H1 (cell line): ENCODE results near the gene KRT5. TPM values are rescaled to one million over a fixed set of nuclear protein-coding genes. Genes with fewer than 3 reads are reported as not detected.

Experiments used
- FOSL1 ChIP-seq: IDR thresholded peaks from 2 replicates; pipeline ENCODE4 v1.6.1; 2011; ENCODE audit warnings: mild to moderate bottlenecking, low read depth, low read length, moderate library complexity; ENCODE audit not compliant: insufficient read depth
- SIX5 ChIP-seq: IDR thresholded peaks from 2 replicates; pipeline ENCODE4 v1.6.1; 2011; ENCODE audit warnings: mild to moderate bottlenecking, low read depth, low read length
- TAF1 ChIP-seq: IDR thresholded peaks from 2 replicates; pipeline ENCODE4 v1.6.1; 2011; ENCODE audit warnings: mild to moderate bottlenecking, low read depth, low read length
- polyA plus RNA-seq, 7 experiments: library from polyadenylated mRNA; depleted of rRNA in 3 of 7; stranded (reverse) in 5 of 7; unstranded in 2 of 7; fragments of >200 nt in 5 of 7; fragments of 200-250 nt in 2 of 7; gene quantifications; 1 replicate in 5 of 7; 2 replicates in 1 of 7; 4 replicates in 1 of 7; pipeline versions ENCODE4 v1.2.1 to v1.2.3, GENCODE V29; 2011 to 2013; ENCODE audit warnings: missing spikeins in 2 of 7, mixed read lengths in 2 of 7
- total RNA-seq: library from RNA; stranded (reverse); fragmentation: NEBNext Ultra II Directional; extraction: Animal tissue kit (Norgen Biotek cat#: 25700); gene quantifications from 2 replicates; pipeline ENCODE4 v1.2.1, GENCODE V29; 2021
- TF ChIP-seq, protein P1 (sequence below): fragments of 300-600 bp; sonication (generic); IDR thresholded peaks from 2 replicates; pipeline ENCODE4 v1.7.1; 2012; ENCODE audit warnings: low read length, moderate library complexity, mild to moderate bottlenecking, inconsistent platforms; ENCODE audit not compliant: insufficient replicate concordance

The KRT5 gene
- total and polyA plus RNA-seq, 2 of the 8 experiments (the other 6 are each of a cell fraction or from before 2014, with no cell fraction given), result 0.18 TPM; not detected in 1

DNA sequence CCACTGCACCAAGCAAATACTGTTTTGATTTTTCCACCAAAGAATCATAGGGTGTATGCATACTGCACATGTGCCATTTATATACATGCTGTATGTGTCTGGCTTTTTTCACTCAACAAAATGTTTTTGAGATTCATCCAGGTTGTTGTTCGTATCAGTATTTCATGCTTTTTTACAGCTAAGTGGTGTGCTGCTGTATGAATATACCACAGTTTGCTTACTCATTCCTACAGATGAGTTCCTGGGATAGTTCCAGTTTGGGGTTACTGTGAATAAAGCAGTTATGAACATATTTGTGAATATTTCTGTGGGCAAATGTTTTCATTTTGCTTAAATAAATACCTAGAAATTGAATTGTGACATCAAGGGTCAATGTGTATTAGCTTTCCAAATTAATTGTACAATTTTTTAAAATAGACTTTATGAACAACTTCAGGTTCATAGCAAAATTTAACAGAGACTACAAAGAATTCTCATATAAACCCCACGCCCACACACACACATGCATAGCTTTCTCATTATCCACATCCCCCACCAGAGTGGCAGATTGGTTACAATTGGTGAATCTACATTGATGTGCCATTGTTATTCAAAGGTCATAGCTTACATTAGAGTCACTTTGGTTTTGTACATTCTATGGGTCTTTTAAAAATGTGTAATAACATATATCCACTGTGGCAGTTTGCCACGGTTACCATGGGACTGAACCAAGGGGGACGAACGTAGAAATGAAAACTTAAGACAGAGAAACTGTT, 20.2 kb downstream of the KRT5 start (continued):
- TF ChIP-seq, protein P1, sequence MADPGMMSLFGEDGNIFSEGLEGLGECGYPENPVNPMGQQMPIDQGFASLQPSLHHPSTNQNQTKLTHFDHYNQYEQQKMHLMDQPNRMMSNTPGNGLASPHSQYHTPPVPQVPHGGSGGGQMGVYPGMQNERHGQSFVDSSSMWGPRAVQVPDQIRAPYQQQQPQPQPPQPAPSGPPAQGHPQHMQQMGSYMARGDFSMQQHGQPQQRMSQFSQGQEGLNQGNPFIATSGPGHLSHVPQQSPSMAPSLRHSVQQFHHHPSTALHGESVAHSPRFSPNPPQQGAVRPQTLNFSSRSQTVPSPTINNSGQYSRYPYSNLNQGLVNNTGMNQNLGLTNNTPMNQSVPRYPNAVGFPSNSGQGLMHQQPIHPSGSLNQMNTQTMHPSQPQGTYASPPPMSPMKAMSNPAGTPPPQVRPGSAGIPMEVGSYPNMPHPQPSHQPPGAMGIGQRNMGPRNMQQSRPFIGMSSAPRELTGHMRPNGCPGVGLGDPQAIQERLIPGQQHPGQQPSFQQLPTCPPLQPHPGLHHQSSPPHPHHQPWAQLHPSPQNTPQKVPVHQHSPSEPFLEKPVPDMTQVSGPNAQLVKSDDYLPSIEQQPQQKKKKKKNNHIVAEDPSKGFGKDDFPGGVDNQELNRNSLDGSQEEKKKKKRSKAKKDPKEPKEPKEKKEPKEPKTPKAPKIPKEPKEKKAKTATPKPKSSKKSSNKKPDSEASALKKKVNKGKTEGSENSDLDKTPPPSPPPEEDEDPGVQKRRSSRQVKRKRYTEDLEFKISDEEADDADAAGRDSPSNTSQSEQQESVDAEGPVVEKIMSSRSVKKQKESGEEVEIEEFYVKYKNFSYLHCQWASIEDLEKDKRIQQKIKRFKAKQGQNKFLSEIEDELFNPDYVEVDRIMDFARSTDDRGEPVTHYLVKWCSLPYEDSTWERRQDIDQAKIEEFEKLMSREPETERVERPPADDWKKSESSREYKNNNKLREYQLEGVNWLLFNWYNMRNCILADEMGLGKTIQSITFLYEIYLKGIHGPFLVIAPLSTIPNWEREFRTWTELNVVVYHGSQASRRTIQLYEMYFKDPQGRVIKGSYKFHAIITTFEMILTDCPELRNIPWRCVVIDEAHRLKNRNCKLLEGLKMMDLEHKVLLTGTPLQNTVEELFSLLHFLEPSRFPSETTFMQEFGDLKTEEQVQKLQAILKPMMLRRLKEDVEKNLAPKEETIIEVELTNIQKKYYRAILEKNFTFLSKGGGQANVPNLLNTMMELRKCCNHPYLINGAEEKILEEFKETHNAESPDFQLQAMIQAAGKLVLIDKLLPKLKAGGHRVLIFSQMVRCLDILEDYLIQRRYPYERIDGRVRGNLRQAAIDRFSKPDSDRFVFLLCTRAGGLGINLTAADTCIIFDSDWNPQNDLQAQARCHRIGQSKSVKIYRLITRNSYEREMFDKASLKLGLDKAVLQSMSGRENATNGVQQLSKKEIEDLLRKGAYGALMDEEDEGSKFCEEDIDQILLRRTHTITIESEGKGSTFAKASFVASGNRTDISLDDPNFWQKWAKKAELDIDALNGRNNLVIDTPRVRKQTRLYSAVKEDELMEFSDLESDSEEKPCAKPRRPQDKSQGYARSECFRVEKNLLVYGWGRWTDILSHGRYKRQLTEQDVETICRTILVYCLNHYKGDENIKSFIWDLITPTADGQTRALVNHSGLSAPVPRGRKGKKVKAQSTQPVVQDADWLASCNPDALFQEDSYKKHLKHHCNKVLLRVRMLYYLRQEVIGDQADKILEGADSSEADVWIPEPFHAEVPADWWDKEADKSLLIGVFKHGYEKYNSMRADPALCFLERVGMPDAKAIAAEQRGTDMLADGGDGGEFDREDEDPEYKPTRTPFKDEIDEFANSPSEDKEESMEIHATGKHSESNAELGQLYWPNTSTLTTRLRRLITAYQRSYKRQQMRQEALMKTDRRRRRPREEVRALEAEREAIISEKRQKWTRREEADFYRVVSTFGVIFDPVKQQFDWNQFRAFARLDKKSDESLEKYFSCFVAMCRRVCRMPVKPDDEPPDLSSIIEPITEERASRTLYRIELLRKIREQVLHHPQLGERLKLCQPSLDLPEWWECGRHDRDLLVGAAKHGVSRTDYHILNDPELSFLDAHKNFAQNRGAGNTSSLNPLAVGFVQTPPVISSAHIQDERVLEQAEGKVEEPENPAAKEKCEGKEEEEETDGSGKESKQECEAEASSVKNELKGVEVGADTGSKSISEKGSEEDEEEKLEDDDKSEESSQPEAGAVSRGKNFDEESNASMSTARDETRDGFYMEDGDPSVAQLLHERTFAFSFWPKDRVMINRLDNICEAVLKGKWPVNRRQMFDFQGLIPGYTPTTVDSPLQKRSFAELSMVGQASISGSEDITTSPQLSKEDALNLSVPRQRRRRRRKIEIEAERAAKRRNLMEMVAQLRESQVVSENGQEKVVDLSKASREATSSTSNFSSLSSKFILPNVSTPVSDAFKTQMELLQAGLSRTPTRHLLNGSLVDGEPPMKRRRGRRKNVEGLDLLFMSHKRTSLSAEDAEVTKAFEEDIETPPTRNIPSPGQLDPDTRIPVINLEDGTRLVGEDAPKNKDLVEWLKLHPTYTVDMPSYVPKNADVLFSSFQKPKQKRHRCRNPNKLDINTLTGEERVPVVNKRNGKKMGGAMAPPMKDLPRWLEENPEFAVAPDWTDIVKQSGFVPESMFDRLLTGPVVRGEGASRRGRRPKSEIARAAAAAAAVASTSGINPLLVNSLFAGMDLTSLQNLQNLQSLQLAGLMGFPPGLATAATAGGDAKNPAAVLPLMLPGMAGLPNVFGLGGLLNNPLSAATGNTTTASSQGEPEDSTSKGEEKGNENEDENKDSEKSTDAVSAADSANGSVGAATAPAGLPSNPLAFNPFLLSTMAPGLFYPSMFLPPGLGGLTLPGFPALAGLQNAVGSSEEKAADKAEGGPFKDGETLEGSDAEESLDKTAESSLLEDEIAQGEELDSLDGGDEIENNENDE, result no peak
- TF ChIP-seq TAF1, result no peak
- no peak for TF ChIP-seq SIX5
- TF ChIP-seq FOSL1, result no peak
